Occipital lobe (tissue), 2 donors: Measurements from ENCODE around the gene ESR1. TPM values are rescaled to one million over a fixed set of nuclear protein-coding genes. Genes with fewer than 3 reads are reported as not detected.

ENCODE experiments used
- DNase-seq: peaks from one replicate; lab custom pipeline; 2025; lab: John Stamatoyannopoulos, UW
- total RNA-seq: library from RNA; depleted of rRNA; stranded (reverse); fragments of >200 nt; gene quantifications from one replicate; pipeline ENCODE4 v1.2.3, GENCODE V29; 2014

ESR1 gene
- total RNA-seq, 1 donor from 2014 or later, result 0.16 TPM

GRCh38 chr6:152170313-152170701 is 362.8 kb downstream of the ESR1 start:
- DNase-seq, result no peak

DNA sequence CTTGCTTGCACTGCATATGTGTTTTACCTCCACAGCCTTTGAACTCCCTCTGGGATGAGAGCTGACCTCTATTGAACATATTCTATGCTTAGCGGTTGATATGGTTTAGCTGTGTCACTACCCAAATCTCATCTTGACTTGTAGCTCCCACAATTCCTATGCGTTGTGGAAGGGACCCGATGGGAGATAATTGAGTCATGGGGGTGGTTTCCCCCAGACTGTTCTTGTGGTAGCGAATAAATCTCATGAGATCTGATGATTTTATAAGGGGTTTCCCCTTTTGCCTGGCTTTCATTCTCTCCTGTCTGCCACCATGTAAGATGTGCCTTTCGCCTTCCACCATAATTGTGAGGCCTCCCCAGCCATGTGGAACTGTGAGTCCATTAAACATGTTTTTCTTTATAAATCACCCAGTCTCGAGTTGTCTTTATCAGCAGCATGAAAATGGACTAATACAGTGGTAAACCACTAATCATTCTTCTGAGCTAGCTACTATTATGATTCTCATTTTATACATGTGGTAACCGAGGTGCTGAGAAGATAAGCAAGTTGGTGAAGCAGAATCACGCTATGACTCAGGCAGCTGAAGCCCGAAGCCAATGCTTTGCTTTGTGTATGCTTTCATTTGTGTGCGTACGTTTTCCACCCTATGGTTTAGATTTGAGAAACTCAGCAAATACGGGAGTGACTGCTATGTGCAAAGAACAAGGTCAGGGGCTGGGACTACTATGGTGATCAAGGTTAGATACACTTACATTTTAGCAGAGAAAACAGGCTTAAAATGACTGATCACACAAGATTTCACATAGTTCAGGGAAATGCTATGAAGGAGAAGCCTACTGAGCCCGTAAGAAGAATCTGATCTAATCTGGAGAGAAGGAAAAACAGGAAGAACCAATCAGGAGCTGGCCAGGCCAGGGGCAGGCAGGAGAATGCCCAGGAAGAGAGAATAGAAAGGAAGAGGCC is 363.5 kb downstream of the ESR1 start:
- DNase-seq, result no peak

DNA sequence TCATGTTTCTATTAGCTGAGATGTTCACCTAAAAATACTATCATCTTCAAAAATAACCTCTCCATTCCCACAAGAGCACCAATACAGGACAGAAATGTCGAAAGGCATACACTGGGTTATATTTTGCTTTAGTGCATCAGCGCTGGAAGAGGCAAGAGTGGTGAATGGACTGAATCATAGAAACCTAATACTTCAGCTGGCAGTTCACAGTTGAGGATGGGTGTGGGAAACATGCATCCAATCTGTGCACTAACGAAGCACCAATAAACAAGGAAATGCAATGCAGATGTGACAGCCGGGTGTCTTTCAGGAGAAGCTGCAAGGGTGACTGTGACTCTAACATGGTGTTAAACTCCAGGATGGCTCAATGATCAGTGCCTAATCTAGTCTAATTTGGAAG is 365.8 kb downstream of the ESR1 start:
- no peak for DNase-seq

GRCh38 chr6:152173957-152174356 is 366.5 kb downstream of the ESR1 start:
- DNase-seq, result no peak

- no peak for DNase-seq
Measured at GRCh38 chr6:152176268-152176667, 368.8 kb downstream of the ESR1 start.
